T-helper 2 cell treated with Interferon-gamma antibody and Interleukin-4, amounts not matched to agents 5 μg/mL and 100 μg/mL, for 36 hours (primary cell): ENCODE results near the gene UPB1.
A peak's percentile ranks its signal among the peaks of the same experiment; 100 is the strongest.

Experiments
- DNase-seq: peaks from one replicate; pipeline ENCODE4 v3.0.0; 2021; ENCODE audit warnings: low spot score
- H3K27ac Mint-ChIP-seq: one replicate; pipeline ENCODE4 v1.8.0; 2021; ENCODE audit warnings: mild to moderate bottlenecking, mixed read lengths
- H3K27me3 Mint-ChIP-seq: one replicate; pipeline ENCODE4 v1.8.0; 2021; ENCODE audit warnings: low read depth, mixed read lengths
- H3K36me3 Mint-ChIP-seq: one replicate; pipeline ENCODE4 v1.8.0; 2021; ENCODE audit warnings: low read depth, mixed read lengths
- H3K4me1 Mint-ChIP-seq: one replicate; pipeline ENCODE4 v1.8.0; 2021; ENCODE audit warnings: low read depth, mixed read lengths
- H3K4me3 Mint-ChIP-seq: one replicate; pipeline ENCODE4 v1.8.0; 2022; ENCODE audit warnings: mild to moderate bottlenecking, moderate library complexity, mixed read lengths
- H3K9me3 Mint-ChIP-seq: one replicate; pipeline ENCODE4 v1.8.0; 2021; ENCODE audit warnings: mixed read lengths

The UPB1 gene

DNA sequence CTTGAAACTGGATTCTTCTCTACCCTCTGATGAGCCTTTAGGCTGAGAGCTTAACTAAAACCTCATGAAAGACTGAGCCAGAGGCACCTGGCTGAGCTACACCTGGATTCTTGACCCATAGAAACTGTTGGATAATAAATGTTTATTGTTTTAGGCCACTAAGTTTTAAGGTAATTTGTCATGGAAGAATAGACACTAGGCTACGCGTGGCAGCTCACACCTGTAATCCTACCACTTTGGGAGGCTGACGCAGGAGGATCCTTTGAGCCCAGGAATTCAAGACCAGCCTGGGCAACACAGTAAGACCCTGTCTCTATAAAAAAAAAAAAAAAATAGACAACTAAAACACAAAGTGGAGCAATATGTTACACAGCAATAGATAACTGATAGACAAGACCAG is 29.2 kb upstream of the UPB1 start:
- H3K27ac Mint-ChIP-seq, result no peak overlapping the region
- H3K4me3 Mint-ChIP-seq, result no peak overlapping the region
- H3K9me3 Mint-ChIP-seq, result no peaks in the 10 kb centered on the region
- no peak for DNase-seq
- H3K36me3 Mint-ChIP-seq, result no peaks in the 10 kb centered on the region
- H3K4me1 Mint-ChIP-seq, result peaks cover 4% of the 10 kb centered on the region
- no peaks in the 10 kb centered on the region for H3K27me3 Mint-ChIP-seq

DNA sequence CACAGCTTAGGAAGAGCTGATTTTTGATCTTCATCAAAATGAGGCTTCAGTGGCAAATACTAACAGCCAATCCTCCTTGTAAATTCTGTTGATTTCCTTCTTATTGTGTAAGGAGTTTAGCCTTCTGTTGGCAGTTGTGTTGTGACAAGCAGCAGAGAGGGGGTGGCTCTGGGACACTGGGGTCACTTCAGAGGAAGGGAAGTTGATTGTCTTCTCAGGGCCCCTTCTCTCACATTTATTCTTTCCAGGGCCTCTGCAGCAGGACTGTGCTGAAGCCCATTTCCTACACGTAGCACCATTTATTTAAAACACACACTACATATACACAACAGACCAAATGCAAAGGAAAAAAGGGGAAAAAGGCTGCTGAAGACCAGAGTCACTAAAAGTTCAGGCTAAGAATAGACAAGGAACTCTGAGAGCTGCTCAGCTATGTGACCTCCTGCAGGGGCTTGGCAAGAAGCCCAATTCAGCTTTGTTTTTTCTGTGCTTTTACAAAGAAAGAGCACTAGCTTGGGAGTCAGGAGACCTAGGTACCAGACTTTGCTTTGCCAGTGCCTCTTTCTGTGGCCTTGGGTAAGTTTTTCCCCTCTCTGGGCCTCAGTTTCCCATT is 28.3 kb upstream of the UPB1 start:
- Mint-ChIP-seq H3K36me3 (no peaks in the 10 kb centered on the region), H3K9me3 (no peaks in the 10 kb centered on the region), H3K27me3 (no peaks in the 10 kb centered on the region), H3K4me1 (peaks cover 4% of the 10 kb centered on the region), H3K4me3 (no peak overlapping the region), H3K27ac (no peak overlapping the region)
- DNase-seq, result no peak

DNA sequence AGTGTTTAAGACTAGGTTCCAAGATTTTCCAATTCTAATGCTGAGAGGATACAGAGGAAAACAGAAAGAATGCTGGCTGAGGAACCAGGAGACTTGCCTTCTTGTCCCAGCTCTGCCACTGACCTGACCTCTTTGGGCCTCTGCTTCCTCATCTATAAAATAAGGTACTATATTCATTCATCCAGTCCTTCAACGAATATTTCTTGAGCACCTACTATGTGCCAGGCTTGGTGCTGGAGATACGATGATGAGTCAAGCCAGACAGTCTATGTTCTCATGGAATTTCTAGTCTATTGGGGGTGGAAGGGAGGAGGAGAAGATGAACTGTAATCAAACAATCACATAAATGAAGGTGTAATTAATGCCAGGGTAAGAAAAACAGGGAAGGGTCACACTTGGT is 27.8 kb upstream of the UPB1 start:
- H3K9me3 Mint-ChIP-seq, result no peaks in the 10 kb centered on the region
- H3K4me1 Mint-ChIP-seq, result peaks cover 4% of the 10 kb centered on the region
- H3K27ac Mint-ChIP-seq, result no peak overlapping the region
- H3K4me3 Mint-ChIP-seq, result no peak overlapping the region
- no peaks in the 10 kb centered on the region for H3K36me3 Mint-ChIP-seq
- no peaks in the 10 kb centered on the region for H3K27me3 Mint-ChIP-seq
- DNase-seq, result no peak

DNA sequence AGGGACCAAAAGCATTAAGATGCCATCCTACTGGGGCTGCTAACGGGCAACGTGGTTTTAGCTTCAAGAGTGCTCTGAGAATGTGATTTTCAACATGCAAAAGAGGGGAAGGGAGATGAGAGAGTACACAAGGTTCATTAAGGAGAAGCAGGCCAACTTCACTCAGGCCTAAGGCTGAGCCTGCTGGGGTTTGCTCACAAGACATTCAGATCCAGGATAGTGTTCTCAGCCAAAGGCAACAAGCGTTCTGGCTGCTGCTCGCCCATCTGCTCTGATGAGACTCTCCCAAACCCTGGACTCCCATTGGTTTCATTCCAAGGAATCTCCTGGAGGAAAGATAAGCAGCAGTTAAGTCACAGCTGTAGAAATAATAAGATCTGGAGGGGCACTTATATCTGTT is 23.6 kb upstream of the UPB1 start:
- no peak overlapping the region for H3K4me3 Mint-ChIP-seq
- H3K4me1 Mint-ChIP-seq, result no peaks in the 10 kb centered on the region
- H3K36me3 Mint-ChIP-seq, result no peaks in the 10 kb centered on the region
- no peak overlapping the region for H3K27ac Mint-ChIP-seq
- H3K9me3 Mint-ChIP-seq, result peaks cover 5% of the 10 kb centered on the region
- peaks cover 7% of the 10 kb centered on the region for H3K27me3 Mint-ChIP-seq
- DNase-seq, result no peak

DNA sequence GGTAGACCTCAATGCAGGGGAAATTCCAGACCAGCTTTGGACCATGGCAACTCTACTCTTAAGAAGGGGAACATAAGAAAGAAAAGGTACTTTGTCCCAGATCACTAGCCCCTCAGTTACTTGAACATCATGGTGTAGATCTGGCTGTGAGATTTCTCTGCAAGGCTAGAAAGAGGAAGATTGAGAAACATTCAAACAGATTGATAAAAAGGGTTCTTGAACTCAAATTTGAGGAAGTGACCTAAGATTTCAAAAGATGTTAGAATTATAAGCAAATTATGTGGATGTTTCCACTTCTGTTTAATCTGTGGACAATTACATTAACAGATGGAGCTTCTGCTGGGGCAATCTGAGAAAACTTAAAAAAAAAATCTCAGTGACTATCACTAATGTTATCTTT is 21.8 kb upstream of the UPB1 start:
- Mint-ChIP-seq H3K27me3 (peaks cover 7% of the 10 kb centered on the region), H3K4me1 (no peaks in the 10 kb centered on the region), H3K9me3 (peaks cover 5% of the 10 kb centered on the region), H3K36me3 (no peaks in the 10 kb centered on the region), H3K4me3 (no peak overlapping the region), H3K27ac (no peak overlapping the region)
- no peak for DNase-seq

DNA sequence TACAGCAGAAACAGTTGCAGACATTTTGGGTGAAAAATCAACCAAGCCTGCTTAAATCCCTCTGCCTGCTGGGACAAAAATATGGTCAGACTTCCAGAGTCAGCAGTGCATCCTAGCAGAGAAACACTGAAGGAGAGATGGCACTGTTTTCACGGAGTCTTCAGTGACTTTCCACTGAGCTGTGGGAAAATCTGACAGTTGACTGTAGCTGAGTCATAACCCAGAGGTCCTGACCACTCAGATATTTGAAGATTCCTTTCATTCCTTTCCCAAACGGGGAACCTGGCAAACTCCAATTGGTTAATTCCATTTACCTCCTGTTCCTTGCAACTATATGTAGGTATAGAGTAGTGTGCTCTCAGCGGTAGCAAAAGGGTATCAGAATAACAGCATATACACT is 20.9 kb upstream of the UPB1 start:
- H3K9me3 Mint-ChIP-seq, result peaks cover 5% of the 10 kb centered on the region
- H3K27ac Mint-ChIP-seq, result no peak overlapping the region
- no peak for DNase-seq
- H3K36me3 Mint-ChIP-seq, result no peaks in the 10 kb centered on the region
- H3K4me1 Mint-ChIP-seq, result no peaks in the 10 kb centered on the region
- peaks cover 10% of the 10 kb centered on the region for H3K27me3 Mint-ChIP-seq
- no peak overlapping the region for H3K4me3 Mint-ChIP-seq

DNA sequence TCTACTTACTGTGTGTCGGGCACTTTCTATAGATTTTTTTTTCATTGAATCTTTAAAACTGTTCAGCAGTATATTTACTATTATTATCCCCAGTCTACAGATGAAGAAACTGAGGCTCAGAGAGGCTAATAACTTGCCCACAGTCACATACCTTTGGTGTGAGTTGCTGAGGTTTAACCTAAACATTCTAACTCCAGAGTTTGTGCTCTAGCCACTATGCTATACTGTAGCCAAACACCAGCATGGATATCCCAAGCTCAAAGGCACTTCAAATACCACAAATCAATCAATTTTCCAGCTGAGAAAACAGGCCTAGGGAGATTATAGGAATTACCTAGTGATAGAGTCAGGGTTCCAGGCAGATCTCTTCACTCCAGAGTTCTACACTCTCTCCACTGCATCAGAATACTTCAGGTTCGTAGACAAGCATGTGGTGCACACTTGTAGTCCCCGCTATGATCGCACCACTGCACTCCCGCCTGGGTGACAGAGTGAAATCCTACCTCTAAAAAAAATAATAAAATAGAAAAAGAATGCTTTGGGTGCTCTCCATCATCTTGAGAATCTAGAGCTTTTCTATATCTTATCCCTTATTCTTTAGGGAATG is 20.4 kb upstream of the UPB1 start:
- no peak for DNase-seq
- no peaks in the 10 kb centered on the region for H3K4me1 Mint-ChIP-seq
- H3K4me3 Mint-ChIP-seq, result no peak overlapping the region
- peaks cover 10% of the 10 kb centered on the region for H3K27me3 Mint-ChIP-seq
- peaks cover 5% of the 10 kb centered on the region for H3K9me3 Mint-ChIP-seq
- H3K27ac Mint-ChIP-seq, result no peak overlapping the region
- H3K36me3 Mint-ChIP-seq, result no peaks in the 10 kb centered on the region

DNA sequence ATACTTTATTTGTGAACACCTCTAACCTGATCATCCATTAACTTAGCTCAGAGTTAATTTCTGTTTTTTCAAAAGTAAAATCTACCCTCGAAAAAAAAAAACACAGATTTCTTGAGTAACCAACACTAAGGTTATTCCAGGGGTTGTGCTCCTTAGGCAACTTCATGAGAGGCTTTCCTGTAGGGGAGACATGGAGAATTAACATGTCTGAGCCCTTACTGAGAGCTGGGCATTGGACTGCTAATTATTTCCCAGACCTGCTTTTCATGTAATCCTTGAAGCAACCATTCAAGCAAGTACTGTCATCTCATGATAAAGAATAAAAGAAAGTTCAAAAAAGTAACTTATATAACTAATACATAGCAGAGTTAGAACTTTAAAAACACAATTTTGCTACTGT is 13.5 kb upstream of the UPB1 start:
- Mint-ChIP-seq H3K4me1 (peaks cover 8% of the 10 kb centered on the region), H3K27ac (no peak overlapping the region), H3K36me3 (peaks cover 4% of the 10 kb centered on the region), H3K27me3 (peaks cover 13% of the 10 kb centered on the region), H3K9me3 (peaks cover 5% of the 10 kb centered on the region), H3K4me3 (no peak overlapping the region)
- no peak for DNase-seq

DNA sequence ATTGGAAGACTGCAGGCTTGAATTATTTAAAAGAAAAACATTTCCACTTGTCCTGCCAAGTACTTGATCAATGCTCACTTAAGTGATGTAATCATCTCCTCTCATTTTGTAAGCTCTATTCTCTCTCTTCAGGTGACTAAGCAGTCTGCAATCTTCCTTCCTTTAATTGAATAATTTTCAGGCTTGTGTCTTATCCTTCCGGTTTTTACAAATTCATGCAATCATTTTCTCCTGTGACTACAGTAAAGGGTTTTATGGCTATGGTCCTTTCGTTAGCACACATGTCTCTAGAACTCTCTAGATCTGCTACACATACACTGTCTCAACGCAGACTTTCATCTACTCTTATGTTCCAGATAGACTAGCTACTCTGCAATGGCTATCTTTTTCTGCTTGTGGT is 12.6 kb upstream of the UPB1 start:
- Mint-ChIP-seq H3K27ac (no peak overlapping the region), H3K9me3 (peaks cover 5% of the 10 kb centered on the region), H3K4me1 (peaks cover 15% of the 10 kb centered on the region), H3K27me3 (peaks cover 15% of the 10 kb centered on the region), H3K4me3 (no peak overlapping the region), H3K36me3 (peaks cover 4% of the 10 kb centered on the region)
- no peak for DNase-seq

DNA sequence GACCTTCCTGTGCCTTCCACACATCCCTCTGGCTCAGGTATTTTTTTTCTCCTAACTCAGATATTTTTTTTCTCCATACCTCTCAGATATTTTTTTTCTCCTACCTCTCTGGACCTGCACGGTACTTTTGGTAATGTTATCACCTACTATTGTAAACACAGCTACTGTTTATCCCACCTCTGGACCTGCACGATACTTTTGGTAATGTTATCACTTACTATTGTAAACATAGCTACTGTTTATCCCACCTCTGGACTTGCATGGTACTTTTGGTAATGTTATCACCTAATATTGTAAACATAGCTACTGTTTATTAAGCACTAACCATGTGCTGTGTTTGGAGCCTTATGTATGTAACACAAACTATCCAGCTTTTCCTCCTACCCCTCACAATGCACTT is 12.1 kb upstream of the UPB1 start:
- H3K4me3 Mint-ChIP-seq, result no peak overlapping the region
- H3K4me1 Mint-ChIP-seq, result peaks cover 15% of the 10 kb centered on the region
- peaks cover 15% of the 10 kb centered on the region for H3K27me3 Mint-ChIP-seq
- no peak for DNase-seq
- peaks cover 5% of the 10 kb centered on the region for H3K9me3 Mint-ChIP-seq
- no peak overlapping the region for H3K27ac Mint-ChIP-seq
- peaks cover 4% of the 10 kb centered on the region for H3K36me3 Mint-ChIP-seq

DNA sequence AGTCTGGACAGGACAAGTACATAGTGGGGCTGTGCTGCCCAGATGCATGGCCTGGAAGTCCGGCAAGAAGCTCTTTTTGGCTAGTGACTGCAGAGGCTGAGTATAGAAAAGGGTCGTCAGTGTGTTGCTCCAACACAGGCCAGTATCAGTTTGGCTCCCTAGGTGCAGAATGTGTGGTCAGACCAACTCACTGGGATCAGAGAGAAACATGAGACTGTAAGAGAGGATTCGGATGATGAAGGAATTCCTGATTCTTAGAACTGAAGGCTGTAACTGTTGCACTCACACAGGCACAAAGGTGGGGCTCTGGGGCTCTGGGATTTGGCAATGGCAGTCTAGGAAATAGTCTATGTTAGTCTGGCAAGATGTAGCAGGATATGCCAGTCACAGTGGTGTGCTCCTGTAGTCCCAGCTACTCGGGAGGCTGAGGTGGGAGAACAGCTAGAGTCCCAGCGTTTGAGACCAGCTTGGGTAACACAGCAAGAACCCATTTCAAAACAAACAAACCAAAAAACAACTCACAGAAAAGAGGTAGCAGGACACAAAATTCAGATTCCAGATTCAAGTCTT is 11.1 kb upstream of the UPB1 start:
- peaks cover 4% of the 10 kb centered on the region for H3K36me3 Mint-ChIP-seq
- no peak for DNase-seq
- H3K27ac Mint-ChIP-seq, result no peak overlapping the region
- H3K9me3 Mint-ChIP-seq, result peaks cover 5% of the 10 kb centered on the region
- H3K4me3 Mint-ChIP-seq, result no peak overlapping the region
- peaks cover 14% of the 10 kb centered on the region for H3K27me3 Mint-ChIP-seq
- H3K4me1 Mint-ChIP-seq, result peaks cover 15% of the 10 kb centered on the region

DNA sequence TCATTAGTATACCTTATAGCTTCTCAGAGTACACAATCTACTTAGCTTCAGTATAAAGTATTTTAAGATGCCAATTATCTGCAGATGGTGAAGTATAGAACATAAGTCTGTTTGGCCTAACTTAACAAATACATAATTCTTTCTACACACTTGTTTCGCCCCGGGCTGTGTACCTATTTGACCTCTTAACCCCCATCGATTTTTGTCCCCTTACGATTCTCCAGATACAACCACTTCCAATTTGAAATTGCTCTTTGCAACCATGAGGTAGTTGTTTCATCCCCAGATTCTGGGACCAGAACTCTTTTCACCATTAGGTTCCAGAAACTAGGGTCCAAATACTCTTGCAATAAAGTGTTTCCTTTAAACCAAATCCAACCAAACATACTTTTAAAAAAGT is 10.0 kb upstream of the UPB1 start:
- no peak overlapping the region for H3K27ac Mint-ChIP-seq
- peaks cover 4% of the 10 kb centered on the region for H3K36me3 Mint-ChIP-seq
- H3K27me3 Mint-ChIP-seq, result peaks cover 21% of the 10 kb centered on the region
- H3K9me3 Mint-ChIP-seq, result peaks cover 5% of the 10 kb centered on the region
- H3K4me3 Mint-ChIP-seq, result no peak overlapping the region
- DNase-seq, result no peak
- peaks cover 15% of the 10 kb centered on the region for H3K4me1 Mint-ChIP-seq

DNA sequence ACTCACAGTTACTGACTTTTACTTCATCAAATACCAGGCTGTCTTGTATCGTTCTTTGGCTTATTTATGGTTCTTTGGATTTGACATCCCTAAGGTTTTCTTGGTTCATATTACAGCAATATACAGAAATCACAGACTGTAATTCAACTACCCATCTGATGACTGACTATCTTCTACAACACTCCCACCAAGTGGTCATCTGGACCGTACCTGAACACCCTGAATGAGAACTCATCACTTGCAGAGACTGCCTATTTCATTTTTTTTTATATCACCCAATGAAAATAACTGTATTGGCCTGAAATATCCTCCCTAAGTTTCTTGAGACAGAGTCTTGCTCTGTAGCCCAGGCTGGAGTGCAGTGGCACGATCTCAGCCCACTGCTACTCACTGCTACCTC is 9.5 kb upstream of the UPB1 start:
- Mint-ChIP-seq H3K27me3 (peaks cover 24% of the 10 kb centered on the region), H3K4me3 (no peak overlapping the region), H3K36me3 (peaks cover 4% of the 10 kb centered on the region), H3K27ac (no peak overlapping the region), H3K4me1 (peaks cover 15% of the 10 kb centered on the region), H3K9me3 (peaks cover 5% of the 10 kb centered on the region)
- no peak for DNase-seq

DNA sequence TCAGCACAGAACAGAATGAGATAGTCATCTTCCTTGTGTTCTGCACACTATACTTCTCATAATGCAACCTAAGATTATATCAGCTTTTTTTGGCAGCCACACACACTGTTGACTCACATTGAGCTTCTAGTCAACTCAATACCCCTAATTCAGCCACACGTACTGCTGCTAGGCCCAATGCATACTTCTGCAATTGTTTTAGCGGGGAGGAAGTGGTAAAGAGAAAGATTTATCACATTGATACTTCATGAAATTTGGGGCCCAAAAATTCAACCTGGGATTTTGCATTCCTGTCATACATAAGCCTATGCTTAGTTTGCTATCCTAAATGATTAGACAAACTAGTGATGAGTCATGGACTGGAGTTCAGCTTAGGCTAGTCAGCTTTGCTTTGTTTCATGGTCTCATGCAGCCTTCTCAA is 8.6 kb upstream of the UPB1 start:
- DNase-seq, result peak; percentile 67
- Mint-ChIP-seq H3K4me3 (no peak overlapping the region), H3K27me3 (peaks cover 30% of the 10 kb centered on the region), H3K9me3 (peaks cover 5% of the 10 kb centered on the region), H3K4me1 (peaks cover 15% of the 10 kb centered on the region), H3K36me3 (peaks cover 4% of the 10 kb centered on the region), H3K27ac (peak overlapping the region; percentile 22)

DNA sequence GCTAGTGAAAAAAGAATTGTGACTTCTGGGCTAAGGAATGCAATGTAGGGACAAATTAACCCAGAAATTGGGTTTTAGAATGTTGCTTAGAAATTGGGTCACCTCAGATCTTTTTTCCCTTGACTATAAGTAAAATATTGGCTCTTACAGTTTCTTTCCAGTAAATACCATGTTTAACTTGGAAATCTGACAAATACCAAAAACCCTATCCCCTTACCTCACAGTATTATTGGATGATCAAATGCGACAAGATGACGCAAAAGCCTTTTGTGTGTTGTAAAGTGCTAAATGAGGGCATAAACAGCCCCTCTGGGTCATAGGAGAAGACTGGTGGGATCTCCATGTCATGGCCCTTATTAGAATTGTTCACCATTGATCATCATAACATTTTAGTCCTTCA is 6.1 kb upstream of the UPB1 start:
- Mint-ChIP-seq H3K27ac (no peak overlapping the region), H3K4me1 (peaks cover 15% of the 10 kb centered on the region), H3K4me3 (no peak overlapping the region), H3K9me3 (peaks cover 5% of the 10 kb centered on the region), H3K27me3 (peaks cover 49% of the 10 kb centered on the region), H3K36me3 (peaks cover 4% of the 10 kb centered on the region)
- no peak for DNase-seq
